IPS-NIHi7 (cell line): ENCODE data around the gene RBFOX2.
"Not testable (repeated sequence)": the region's sequence is repeated elsewhere in the genome, so short reads cannot be mapped to it uniquely, and the experiment has no call there.

Experiments
- DNase-seq: peaks from one replicate; pipeline ENCODE4 v3.0.0; 2012; ENCODE audit warnings: mixed read lengths; ENCODE audit errors: extremely low spot score

RBFOX2 gene

DNA sequence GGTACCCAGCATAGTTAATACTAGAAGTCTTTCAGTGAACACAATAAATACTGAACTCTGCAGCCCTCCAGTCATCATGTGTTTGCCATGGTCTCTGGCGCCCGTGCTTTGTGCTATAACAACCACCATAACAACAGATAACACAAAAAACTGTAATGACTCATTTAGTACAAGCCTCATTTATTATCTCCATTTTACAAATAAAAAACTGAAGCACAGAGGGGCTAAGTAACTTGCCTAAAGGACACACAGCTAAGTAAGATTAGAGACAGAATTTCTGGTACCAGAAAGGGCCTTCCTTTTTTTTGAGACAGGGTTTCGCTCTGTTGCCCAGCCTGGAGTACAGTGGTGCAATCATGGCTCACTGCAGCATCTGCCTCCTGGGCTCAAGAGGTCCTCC, 19.5 kb downstream of the RBFOX2 start:
- no peak for DNase-seq

DNA sequence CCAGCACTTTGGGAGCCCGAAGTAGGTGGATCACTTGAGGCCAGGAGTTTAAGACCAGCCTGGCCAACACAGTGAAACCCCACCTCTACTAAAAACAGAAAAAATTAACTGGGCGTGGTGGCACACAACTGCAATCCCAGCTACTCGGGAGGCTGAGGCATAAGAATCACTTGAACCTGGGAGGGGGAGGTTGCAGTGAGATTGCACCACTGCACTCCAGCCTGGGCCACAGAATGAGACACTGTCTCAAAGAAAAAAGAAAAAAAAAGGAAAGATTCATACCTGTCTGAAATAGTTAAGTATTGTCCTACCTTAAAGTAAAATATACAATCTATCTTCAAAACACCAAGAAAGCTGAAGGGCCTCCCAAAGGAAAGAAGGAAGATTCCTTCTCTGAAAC, 20.1 kb downstream of the RBFOX2 start:
- no peak for DNase-seq

DNA sequence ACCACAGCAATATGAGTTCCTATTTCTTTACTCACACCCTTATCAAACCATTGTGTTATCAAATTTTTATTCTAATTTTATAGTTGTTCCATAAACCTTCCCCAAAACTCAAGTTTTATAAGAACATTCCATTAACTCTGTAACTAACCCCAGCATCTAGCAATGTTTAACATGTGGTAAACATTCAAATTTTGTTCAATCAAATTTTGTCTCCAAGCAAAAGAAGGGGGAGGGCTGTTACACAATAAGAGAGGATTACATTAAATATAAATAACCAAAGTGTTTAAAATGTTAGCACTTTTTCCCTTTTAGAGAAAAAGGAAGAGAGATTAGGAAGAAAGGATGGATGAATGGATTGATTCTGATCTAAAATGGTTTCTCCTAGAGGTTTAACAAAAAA, 20.5 kb downstream of the RBFOX2 start:
- DNase-seq, result no peak

DNA sequence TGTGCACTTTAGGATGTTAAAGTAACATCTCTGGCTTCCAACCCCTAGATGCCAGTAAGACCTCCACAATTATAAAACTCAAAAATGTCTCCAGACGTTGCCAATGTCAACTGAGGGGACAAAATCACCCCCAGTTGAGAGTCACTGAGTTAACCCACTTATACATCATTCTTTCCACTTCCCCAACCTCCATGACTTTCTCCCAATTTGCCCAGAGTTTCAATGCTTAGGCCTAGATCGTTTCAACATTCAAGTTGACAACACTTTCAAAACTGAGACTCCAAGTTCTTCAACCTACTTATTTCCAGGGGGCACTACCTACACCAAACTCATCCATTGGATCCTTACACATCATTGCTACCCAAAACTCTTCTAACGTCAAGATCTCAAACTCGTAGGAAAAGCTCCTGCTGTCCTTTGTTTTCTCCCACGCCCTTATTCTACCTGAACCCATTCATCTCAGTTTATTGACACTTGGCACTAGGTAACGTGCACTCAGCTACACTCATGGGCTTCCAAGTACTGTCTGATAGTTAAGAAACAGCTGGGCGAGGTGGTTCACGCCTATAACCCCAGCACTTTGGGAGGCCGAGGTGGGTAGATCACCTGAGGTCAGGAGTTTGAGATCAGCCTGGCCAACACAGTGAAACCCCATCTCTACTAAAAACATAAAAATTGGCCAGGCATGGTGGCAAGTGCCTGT, 24.5 kb downstream of the RBFOX2 start:
- DNase-seq, result no peak

DNA sequence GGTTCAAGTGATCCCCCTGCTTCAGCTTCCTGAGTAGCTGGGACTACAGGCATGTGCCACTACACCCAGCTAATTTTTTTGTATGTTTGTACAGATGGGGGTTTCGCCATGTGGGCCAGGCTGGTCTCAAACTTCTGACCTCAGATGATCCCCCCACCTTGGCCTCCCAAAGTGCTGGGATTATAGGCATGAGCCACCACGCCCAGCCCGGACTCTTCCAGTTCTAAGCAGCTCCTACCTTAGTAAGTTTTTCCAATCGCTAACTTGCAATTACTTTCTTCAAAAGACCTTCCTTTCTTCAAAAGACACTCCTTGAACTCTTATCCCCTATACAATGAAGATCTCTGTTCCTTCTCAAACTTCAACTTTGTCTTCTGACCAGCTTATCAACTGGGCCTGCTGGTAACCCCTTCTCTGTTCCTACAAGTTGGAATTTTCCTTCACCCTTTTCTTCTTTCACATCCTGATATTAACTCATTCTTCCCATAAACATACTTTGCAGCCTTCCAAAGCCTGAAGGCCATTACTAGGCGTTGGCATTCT, 25.8 kb downstream of the RBFOX2 start:
- no peak for DNase-seq

DNA sequence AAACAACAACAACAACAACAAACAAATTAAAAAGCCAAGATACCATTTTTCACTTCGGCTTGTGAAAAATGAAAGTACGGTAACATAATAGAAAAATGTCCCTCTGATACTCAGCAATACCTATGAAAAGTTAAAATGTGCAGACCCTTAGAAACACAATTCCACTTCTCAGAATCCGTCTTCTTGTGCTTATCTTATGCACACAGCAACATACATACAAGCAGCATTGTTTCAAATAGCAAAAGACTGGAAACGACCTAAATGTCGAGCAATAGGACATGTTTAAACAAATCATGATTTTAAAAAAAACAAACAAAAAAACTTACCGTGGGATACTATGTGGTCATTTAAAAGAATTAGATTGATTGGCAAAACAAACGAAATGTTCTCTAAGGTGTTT, 26.5 kb downstream of the RBFOX2 start:
- no peak for DNase-seq

DNA sequence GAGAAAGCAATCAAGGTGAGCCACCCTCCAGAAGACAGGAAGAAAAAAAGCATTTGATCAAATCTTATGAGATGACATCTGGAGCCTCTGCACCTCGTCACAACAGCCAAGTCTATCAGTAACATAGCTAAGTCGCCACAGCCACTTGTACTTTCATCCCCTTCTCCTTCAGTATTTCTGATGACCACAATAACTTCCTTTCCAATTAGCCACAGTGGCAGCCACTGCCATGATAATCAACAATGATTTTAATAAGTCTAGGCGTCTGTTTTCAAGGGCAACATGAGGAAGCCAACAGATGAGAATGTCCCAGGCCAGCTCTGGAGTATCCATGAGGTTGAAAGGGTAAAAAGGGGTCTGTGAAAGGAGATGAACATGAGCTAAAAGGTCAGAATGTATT, 29.9 kb downstream of the RBFOX2 start:
- DNase-seq, result no peak

DNA sequence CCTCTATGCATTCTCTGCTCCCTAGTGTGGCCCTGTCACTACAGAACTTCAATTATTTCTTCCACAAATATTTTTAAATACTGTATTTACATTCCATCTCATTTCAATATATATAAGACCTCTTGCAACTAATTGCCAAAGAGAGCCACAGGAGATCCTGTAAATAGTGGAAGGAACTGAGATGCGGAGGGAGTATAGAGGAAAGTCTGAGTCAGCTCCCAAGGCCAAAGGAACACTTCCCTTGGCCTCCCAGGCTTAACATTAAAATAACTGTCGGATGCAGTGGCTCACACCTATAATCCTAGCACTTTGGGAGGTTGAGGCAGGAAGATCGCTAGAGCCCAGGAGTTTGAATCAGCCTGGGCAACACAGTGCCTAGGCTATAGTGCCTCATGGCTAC, 31.2 kb downstream of the RBFOX2 start:
- DNase-seq, result no peak

DNA sequence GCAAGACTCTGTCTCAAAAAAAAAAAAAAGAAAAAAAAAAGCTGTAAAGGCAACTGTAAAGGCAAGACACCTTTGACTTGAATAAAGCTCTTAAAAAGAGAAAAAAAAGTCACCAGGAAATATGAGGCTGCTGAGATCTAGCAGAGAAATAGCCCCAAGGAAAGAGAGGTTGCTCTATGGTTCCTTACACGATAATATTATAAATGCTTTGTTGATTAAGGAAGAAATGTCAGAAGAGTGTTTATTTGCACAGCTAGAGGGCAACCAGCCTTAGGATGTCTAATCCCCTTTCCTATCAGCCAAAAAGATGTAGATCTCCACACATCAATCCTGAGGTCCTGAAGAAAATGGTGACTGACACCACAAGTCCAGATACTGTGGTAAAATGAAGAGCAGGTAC, 32.0 kb downstream of the RBFOX2 start:
- DNase-seq, result no peak

DNA sequence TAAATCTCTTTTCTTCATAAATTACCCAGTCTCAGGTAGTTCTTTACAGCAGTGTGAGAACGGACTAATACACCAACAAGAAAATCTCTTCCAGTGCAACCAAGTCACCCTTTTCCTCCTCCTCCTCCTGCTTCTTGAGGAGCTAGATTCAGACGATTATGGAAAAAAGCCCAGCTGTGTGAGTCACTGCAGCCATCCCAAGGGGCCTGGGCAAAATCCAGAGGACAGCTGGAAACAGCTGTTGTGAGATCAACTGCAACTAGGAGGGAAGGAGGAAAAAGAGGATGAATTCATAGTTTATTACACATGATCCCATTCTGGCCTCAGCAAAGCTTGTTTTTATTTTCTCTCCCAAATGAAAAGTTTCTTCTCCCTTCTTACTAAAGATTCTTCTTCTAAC, 32.9 kb downstream of the RBFOX2 start:
- no peak for DNase-seq

DNA sequence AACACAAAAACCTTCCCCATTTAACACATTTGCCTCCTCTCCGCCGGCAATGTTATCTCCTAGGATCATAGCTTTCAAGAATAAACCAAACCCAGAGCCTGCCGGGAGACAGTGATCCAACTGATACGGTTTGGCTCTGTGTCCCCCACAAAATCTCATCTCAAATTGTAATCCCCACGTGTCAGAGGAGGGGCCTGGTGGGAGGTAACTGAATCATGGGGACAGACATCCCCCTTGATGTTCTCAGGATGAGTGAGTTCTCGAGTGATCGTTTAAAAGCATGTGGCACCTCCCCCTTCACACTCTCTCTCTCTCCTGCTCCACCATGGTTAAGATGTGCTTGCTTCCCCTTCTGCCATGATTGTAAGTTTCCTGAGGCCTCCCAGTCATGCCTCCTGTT, 33.3 kb downstream of the RBFOX2 start:
- no peak for DNase-seq

DNA sequence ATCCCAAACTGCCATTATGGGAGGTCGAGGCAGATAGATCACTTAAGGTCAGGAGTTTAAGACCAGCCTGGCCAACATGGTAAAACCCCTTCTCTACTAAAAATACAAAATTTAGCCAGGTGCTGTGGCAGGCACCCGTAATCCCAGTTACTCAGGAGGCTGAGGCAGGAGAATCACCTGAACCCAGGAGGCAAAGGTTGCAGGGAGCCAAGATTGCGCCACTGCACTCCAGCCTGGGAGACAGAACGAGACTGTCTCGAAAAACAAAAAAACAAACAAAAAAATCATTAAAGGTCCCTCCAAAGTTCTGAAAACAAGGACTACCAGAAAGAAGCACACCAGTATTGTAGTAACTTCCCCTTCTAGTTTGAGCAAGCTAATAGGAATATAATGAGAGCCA, 34.9 kb downstream of the RBFOX2 start:
- DNase-seq, result not testable (repeated sequence)

DNA sequence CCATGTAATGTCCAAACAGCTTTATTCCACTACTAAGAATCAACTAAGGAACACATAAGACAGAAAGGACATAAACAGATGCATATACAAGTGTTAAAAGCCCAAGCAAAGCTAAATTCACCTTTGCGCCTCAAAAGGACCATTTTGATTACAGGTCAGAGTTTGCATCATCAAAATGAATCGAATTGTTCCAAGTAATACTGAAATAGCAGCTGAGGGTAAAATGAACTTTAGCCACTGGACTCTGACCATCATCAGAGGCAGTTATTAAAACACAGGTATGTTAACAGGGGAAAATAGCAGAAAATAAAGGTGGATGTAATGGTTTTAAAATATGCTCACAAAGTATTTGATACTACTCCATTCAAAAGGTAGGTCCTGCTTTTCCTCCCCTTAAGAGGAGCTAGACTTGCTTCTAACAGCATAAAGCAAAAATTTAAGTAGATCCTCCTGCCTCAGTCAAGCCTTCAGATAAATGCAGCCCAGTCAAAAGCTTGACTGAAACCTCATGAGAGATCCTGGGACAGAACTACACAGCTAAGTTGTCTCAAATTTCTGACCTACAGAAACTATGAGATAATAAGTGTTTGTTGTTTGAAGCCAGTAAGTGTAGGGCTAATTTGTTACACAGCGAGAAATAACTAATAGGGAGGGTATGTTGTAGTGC, 35.4 kb downstream of the RBFOX2 start:
- DNase-seq, result no peak

DNA sequence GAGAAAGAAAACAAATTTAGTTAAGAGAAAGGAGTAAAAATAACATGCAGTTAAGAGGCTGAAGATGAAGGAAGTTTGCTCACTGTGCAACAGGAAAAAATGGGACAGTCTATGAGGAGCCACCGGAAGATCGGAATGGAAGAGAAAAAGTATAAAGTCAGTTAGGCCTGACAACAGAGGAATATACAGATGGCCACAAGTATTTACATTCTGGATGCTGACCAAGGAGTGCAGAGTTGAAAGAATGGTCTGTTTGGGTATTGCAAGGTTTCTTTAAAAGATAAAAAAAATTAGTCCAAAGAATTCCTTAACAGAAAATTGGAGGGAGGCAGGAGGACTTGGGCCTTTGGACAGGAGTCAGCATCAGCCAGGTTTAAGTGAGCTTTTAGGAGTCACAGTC, 37.5 kb downstream of the RBFOX2 start:
- no peak for DNase-seq

DNA sequence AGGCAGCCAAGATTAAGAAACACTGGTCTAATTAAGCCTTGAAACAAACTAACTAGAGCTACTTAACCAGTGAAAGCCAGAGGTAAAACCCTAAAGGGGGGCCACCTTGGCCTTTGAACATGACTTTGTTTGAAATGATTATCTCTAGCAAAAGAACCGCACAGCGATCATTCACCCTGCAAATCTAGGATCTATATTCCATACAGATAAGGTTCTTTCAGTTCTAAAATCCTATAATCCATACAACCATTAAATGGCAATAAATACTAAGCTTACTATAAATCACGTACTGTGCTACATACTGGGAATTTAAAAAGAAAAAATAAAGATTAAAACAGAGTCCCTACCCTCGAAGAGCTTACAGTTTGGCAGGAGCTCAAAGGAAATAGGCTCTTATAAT, 40.6 kb downstream of the RBFOX2 start:
- no peak for DNase-seq

DNA sequence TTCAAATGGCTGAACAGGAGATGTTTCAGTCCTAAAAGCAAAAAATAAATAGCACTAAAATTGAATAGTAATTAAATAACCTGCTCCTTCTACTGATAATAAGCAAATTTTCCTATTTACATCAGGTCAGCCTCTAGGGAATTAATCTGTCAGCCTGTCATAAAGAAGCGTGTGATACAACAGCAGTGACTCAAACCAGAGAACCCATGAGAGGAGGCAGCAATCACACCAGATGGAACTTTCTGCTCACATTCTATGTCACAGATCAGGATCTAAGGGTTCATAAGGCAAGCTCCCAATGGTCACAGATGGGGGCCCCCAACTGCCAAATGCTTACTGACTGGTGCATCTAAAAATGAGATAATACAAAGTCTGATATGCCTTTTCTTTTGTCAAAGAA, 41.1 kb downstream of the RBFOX2 start:
- DNase-seq, result no peak

DNA sequence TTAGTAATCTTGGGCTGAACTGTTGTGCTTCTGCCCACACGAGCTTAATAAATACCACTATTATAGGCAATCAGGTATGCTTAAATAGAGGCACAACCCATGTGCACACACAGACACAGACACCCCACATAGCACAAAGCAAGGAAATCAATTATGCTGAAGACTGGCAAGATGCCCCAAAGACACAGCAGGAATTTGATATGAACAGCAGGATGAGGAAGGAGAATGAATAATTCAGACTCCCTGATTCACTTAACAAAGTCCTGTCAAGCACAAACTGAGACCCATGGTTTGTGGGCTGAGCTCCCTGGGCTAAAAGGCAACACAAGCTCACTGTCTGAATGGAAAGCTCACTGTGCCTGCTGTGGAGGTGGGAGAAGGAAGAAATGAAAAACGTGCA, 42.5 kb downstream of the RBFOX2 start:
- DNase-seq, result no peak

DNA sequence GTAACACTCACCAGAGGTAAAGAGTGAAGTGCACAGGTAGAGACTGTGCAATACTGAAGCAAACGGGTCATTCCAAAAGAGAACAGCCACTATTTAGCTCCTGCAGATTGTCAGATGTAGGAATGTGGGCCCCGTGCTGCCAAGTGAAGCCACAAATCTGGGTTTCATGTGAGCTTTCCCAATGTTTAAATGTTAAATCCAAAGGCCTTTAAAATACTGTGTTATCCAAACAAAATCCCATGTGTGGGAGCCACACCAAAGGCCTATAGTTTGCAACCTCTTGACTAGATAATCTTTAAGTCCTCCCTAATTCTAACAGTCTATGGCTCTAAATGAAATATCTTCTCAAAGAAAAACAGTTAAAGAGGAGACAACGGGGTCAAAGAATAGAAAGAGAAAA, 43.3 kb downstream of the RBFOX2 start:
- DNase-seq, result no peak

DNA sequence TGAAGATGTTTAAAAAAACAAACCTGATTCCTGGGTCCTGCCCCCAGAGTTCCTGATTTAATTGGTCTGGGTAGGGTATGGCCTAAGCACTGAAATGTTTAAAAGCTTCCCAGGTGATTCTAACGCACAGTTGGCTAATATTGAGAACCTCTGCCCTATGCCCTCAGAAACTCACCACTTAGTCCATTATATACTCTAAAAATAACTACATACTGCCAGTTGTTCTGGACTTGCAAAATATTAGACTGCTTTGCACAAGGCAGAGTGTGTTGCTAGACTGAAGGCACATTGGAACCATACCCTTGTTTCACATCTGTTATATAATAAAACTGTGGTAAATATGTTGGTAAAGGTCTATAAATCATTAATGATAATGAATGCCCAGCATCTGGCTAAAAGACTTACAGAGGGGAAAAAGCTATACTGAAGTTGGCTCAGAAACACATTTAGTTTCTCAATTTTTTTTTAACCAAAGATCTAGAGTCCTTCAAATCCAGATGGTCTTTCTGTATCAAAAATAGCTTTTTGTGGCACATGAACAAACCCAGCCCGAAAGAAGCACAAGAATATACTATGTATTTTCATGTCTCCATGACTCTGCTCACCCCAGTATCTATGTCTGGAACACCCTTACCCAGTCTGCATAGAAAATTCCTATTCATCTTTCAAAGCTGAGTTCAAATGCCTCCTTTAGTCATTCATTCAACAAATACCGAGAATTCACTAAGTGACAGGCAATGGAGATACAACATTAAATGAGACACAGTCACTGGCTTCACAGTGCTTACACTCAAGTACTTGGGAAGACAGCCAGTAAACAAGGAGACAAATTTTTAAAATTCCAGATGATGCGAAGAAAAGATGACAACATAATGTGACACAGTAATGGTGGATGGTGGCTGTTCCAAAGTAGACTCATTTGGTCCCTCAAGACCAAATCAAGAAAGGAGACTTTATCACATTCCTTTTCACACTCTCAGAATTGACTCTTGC, 44.1 kb downstream of the RBFOX2 start:
- DNase-seq, result no peak

DNA sequence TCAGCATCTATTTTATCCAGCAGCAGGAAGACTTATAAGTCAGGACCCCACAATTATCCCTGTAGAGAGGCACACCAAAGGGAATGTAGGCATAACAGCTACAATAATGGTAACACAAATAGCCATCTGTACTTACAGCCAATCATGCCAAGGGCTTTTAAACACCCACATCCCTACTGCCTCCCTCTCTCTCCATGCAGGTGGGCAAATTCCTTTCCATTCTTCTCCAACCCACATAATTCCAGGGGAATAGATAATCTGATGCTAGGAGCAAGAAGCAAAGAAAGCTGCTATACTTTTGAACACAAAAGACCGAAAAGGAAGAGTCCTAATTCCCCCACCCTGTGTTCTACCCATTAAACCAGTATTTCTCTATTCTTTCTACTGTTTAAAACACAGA, 46.7 kb downstream of the RBFOX2 start:
- DNase-seq, result no peak

DNA sequence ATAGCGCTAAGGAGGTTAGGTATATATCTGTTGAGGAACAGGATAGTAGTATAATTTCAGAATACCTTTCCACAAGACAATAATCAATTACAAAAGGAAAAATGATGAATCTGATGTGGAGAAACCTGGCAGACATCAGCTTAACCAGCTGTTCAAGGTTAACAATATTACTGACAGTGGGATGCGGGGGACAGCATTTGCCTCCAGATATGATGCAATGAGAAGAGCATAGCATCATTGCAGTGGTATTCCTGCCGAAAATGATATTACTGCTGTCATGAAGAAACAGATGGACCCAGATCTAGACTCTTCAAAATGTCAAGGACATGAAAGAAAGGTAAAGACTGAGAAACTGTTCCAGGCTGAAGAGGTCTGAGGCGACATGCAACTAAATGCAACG, 49.7 kb downstream of the RBFOX2 start:
- no peak for DNase-seq

DNA sequence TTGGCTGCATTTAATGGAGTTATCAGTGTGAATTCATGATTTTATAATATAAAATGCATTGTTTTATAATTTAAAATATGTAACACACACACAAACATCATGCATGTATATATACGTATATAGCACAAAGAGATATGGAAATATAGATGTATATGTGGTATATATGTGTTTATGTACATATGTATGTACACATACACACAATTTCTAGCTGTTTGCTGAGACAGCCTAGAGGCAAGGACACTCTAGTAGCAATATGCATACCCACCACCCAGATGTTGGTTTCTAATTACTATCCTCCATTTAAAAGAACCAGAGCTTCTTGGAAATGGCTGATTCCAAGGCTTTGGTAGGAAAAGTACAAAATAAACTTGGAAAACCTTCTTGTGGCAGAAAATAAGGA, 50.4 kb downstream of the RBFOX2 start:
- DNase-seq, result no peak
